A549 treated with AZD9567 at 1 μM for 4 hours (cell line): Measurements from ENCODE around the gene AJAP1. TPM values are rescaled to one million over a fixed set of nuclear protein-coding genes. Genes with fewer than 3 reads are reported as not detected.

Experiments used
- total RNA-seq: library from RNA; stranded (reverse); fragments of 200-300 nt; extraction: Qiagen RNA extraction; gene quantifications from 5 replicates; pipeline ENCODE4 v1.2.3, GENCODE V29; 2022; ENCODE audit not compliant: insufficient read depth

Gene AJAP1
- total RNA-seq = not detected in 5 replicates

GRCh38 chr1:4653796-4654725 is at the start of gene AJAP1:
AJAP1 (plus strand) TSS chr1:4654609; CDS start chr1:4655426, 817 bp downstream.

